ENCODE data around the gene VCPKMT.

- TF ChIP-seq, protein P1, sequence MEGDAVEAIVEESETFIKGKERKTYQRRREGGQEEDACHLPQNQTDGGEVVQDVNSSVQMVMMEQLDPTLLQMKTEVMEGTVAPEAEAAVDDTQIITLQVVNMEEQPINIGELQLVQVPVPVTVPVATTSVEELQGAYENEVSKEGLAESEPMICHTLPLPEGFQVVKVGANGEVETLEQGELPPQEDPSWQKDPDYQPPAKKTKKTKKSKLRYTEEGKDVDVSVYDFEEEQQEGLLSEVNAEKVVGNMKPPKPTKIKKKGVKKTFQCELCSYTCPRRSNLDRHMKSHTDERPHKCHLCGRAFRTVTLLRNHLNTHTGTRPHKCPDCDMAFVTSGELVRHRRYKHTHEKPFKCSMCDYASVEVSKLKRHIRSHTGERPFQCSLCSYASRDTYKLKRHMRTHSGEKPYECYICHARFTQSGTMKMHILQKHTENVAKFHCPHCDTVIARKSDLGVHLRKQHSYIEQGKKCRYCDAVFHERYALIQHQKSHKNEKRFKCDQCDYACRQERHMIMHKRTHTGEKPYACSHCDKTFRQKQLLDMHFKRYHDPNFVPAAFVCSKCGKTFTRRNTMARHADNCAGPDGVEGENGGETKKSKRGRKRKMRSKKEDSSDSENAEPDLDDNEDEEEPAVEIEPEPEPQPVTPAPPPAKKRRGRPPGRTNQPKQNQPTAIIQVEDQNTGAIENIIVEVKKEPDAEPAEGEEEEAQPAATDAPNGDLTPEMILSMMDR (IDR thresholded peaks at IDR 0.05): no peak
- TF ChIP-seq POLR2A (IDR thresholded peaks at IDR 0.05; ENCODE audit: low read length) (no peak), EP300 (IDR thresholded peaks at IDR 0.05) (no peak), RCOR1 (IDR thresholded peaks at IDR 0.05; ENCODE audit: low read depth, low read length) (no peak), NR3C1 (IDR thresholded peaks at IDR 0.05) (no peak), ESRRA (IDR thresholded peaks at IDR 0.05; ENCODE audit: borderline replicate concordance, low read length) (no peak), FOXS1 (CRISPR knock-in tag; IDR thresholded peaks at IDR 0.05) (no peak), MAZ (IDR thresholded peaks at IDR 0.05; ENCODE audit: borderline replicate concordance, low read depth, low read length) (no peak), FOSL2 (IDR thresholded peaks at IDR 0.05) (no peak), FOSL2 (CRISPR knock-in tag; IDR thresholded peaks at IDR 0.05) (no peak), HMGXB4 (CRISPR knock-in tag; IDR thresholded peaks at IDR 0.05; ENCODE audit: borderline replicate concordance) (no peak), NPAS2 (CRISPR knock-in tag; IDR thresholded peaks at IDR 0.05; ENCODE audit: borderline replicate concordance) (no peak)
- TF ChIP-seq, protein P2, sequence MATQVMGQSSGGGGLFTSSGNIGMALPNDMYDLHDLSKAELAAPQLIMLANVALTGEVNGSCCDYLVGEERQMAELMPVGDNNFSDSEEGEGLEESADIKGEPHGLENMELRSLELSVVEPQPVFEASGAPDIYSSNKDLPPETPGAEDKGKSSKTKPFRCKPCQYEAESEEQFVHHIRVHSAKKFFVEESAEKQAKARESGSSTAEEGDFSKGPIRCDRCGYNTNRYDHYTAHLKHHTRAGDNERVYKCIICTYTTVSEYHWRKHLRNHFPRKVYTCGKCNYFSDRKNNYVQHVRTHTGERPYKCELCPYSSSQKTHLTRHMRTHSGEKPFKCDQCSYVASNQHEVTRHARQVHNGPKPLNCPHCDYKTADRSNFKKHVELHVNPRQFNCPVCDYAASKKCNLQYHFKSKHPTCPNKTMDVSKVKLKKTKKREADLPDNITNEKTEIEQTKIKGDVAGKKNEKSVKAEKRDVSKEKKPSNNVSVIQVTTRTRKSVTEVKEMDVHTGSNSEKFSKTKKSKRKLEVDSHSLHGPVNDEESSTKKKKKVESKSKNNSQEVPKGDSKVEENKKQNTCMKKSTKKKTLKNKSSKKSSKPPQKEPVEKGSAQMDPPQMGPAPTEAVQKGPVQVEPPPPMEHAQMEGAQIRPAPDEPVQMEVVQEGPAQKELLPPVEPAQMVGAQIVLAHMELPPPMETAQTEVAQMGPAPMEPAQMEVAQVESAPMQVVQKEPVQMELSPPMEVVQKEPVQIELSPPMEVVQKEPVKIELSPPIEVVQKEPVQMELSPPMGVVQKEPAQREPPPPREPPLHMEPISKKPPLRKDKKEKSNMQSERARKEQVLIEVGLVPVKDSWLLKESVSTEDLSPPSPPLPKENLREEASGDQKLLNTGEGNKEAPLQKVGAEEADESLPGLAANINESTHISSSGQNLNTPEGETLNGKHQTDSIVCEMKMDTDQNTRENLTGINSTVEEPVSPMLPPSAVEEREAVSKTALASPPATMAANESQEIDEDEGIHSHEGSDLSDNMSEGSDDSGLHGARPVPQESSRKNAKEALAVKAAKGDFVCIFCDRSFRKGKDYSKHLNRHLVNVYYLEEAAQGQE (IDR thresholded peaks at IDR 0.05): no peak
These were observed 10.2 kb downstream of the VCPKMT start for GRCh38 chr14:50106178-50106577.

Measured in A549 (cell line).